ENCODE data around the gene MYOM1. TPM values are rescaled to one million over a fixed set of nuclear protein-coding genes. Genes with fewer than 3 reads are reported as not detected.

The MYOM1 gene
- total RNA-seq, 4 donors from 2014 or later: 3.1 to 15.8 (median 9.0) TPM

DNA sequence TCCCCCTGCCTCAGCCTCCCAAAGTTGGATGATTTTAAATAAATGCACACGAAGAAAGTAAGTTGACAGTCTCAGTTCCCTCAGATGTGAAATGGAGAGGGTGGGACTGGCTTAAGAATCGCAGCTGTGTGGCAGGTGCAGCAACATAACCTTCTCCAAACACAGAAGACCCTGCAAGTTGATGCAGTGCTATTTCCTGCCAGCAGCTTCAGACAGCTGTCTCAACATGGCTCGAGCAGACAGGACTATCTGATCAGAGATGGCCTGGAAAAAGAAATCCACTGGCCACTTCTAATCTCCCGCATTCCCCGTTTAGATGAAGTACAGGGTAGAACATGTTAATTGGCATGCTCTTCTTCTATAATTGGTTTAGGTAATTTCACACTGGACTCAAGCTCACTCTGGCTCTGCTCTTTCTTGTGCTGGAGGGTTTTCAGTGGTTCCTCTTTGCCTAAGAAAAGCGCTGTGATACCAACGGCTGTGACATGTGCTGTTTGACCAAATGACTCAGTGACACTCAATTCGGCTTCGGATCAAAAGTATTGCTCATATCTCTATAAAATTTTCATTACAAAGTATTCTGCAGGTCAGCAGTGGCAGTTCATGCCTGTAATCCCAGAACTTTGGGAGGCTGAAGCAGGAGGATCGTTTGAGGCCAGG lies 40.2 kb downstream of the MYOM1 start:
- DNase-seq: no peak
- no peak overlapping the region for H3K4me3 ChIP-seq
- peak overlapping the region in 1 of 2 donors; percentile 27 for H3K27ac ChIP-seq
- no peaks in the 10 kb centered on the region for H3K9me3 ChIP-seq
- no peaks in the 10 kb centered on the region for H3K4me1 ChIP-seq
- H3K36me3 ChIP-seq: no peaks in the 10 kb centered on the region
- intact Hi-C loops (cut with DNase I; ENCODE audit: low total_unique reads): no loop called here
- H3K27me3 ChIP-seq: no peaks in the 10 kb centered on the region
- TF ChIP-seq POLR2A (IDR thresholded peaks at IDR 0.05) (no peak), CTCF (IDR thresholded peaks at IDR 0.05) (no peak)

- H3K27ac ChIP-seq: no peak overlapping the region
- TF ChIP-seq CTCF (IDR thresholded peaks at IDR 0.05): no peak
- no peak for TF ChIP-seq POLR2A (IDR thresholded peaks at IDR 0.05)
- intact Hi-C loops (cut with DNase I; ENCODE audit: low total_unique reads): no loop called here
These were observed 41.7 kb downstream of the MYOM1 start for GRCh38 chr18:3177902-3178687.

GRCh38 chr18:3175195-3175758 lies 44.5 kb downstream of the MYOM1 start:
- H3K36me3 ChIP-seq: no peaks in the 10 kb centered on the region
- H3K27ac ChIP-seq: no peak overlapping the region
- no peak overlapping the region for H3K4me3 ChIP-seq
- H3K9me3 ChIP-seq: no peaks in the 10 kb centered on the region
- no peaks in the 10 kb centered on the region for H3K27me3 ChIP-seq
- no peak for DNase-seq
- H3K4me1 ChIP-seq: no peaks in the 10 kb centered on the region
- intact Hi-C loops (cut with DNase I; ENCODE audit: low total_unique reads): no loop called here
- TF ChIP-seq POLR2A (IDR thresholded peaks at IDR 0.05) (no peak), CTCF (IDR thresholded peaks at IDR 0.05) (no peak)

More at GRCh38 chr18:3177902-3178687, 41.7 kb downstream of the MYOM1 start:
- peak in 1 of 2 donors; percentile 33 for DNase-seq
- Histone ChIP-seq H3K4me3 (no peak overlapping the region), H3K27me3 (no peaks in the 10 kb centered on the region), H3K4me1 (no peaks in the 10 kb centered on the region), H3K9me3 (no peaks in the 10 kb centered on the region), H3K36me3 (no peaks in the 10 kb centered on the region)

DNA sequence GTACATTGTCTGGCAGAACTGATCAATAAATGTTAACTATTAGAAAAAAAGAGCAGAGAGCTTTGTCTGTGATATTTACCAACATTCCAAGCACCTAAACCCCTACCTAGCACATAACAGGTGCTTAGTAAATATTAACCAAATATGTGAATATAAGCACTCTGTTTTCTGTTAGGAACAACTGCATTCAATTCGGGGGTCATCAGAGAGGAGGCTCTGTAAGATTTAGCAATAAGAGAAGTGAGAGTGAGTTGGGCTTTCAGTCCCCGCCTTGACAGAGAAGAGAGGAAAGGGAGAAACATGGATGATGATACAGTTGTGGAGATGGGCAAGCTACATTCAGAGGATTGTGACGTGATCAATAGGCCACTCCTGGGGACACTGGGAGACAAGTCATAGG lies 47.7 kb downstream of the MYOM1 start:
- DNase-seq: no peak
- intact Hi-C loops (cut with DNase I; ENCODE audit: low total_unique reads): no loop called here
- Histone ChIP-seq H3K4me3 (no peak overlapping the region), H3K27ac (no peak overlapping the region), H3K36me3 (no peaks in the 10 kb centered on the region), H3K9me3 (no peaks in the 10 kb centered on the region), H3K4me1 (no peaks in the 10 kb centered on the region), H3K27me3 (no peaks in the 10 kb centered on the region)
- TF ChIP-seq POLR2A (IDR thresholded peaks at IDR 0.05): no peak
- no peak for TF ChIP-seq CTCF (IDR thresholded peaks at IDR 0.05)

DNA sequence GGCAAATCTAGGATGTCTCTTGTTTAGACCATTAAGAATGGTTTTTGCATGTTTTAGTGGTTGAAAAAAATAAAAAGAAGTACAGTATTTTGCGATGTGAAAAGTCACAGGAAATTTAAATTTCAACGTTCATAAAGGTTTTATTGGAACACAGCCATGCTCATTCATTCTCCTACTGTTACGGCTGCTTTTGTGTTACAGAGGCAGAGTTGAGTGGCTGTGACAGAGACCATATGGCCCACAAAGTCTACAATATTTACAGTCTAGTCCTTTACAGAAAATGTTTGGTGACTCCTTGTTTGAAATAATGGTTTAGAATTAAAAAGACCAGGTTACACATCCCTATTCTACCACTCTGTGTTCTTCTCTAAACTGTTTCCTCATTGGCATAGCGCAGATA lies 48.1 kb downstream of the MYOM1 start:
- intact Hi-C loops (cut with DNase I; ENCODE audit: low total_unique reads): no loop called here
- no peak overlapping the region for H3K4me3 ChIP-seq
- no peaks in the 10 kb centered on the region for H3K4me1 ChIP-seq
- no peaks in the 10 kb centered on the region for H3K27me3 ChIP-seq
- H3K36me3 ChIP-seq: no peaks in the 10 kb centered on the region
- no peaks in the 10 kb centered on the region for H3K9me3 ChIP-seq
- TF ChIP-seq CTCF (IDR thresholded peaks at IDR 0.05) (no peak), POLR2A (IDR thresholded peaks at IDR 0.05) (no peak)
- DNase-seq: no peak
- H3K27ac ChIP-seq: no peak overlapping the region

Measured in uterus (tissue), 4 donors.